Osteoblast (primary cell): ENCODE data around the gene FAM117A. TPM values are rescaled to one million over a fixed set of nuclear protein-coding genes. Genes with fewer than 3 reads are reported as not detected.

Experiments used
- DNase-seq: peaks from one replicate; pipeline ENCODE4 v3.0.0; 2011; ENCODE audit warnings: low spot score, mixed read lengths; ENCODE audit not compliant: insufficient read length; ENCODE audit errors: missing footprints
- H2AFZ ChIP-seq: 2 replicates; pipeline ENCODE4 v1.6.0; 2011; ENCODE audit warnings: mild to moderate bottlenecking, low read length
- H3K27ac ChIP-seq: 2 replicates; pipeline ENCODE4 v1.5.1; 2011; ENCODE audit warnings: mild to moderate bottlenecking, low read depth, low read length, moderate library complexity
- H3K27me3 ChIP-seq: 2 replicates; pipeline ENCODE4 v1.6.0; 2012; ENCODE audit warnings: mild to moderate bottlenecking, control low read depth, inconsistent platforms, low read length, moderate library complexity; ENCODE audit not compliant: insufficient read depth
- H3K36me3 ChIP-seq: 2 replicates; pipeline ENCODE4 v1.5.1; 2011; ENCODE audit warnings: mild to moderate bottlenecking, low read length, control low read depth, moderate library complexity; ENCODE audit not compliant: insufficient read depth
- H3K4me1 ChIP-seq: 2 replicates; pipeline ENCODE4 v1.5.1; 2011; ENCODE audit warnings: mild to moderate bottlenecking, low read length, control low read depth, moderate library complexity; ENCODE audit not compliant: insufficient read depth
- H3K4me2 ChIP-seq: 2 replicates; pipeline ENCODE4 v1.6.0; 2011; ENCODE audit warnings: mild to moderate bottlenecking, low read length; ENCODE audit not compliant: insufficient read depth
- H3K4me3 ChIP-seq: fragments of 200-600 bp; sonication (generic); 3 replicates; pipeline ENCODE4 v1.5.1; 2012; ENCODE audit warnings: mild to moderate bottlenecking, low read length, inconsistent platforms; ENCODE audit not compliant: insufficient read depth
- H3K79me2 ChIP-seq: 2 replicates; pipeline ENCODE4 v1.6.0; 2012; ENCODE audit warnings: mild to moderate bottlenecking, low read length, control low read depth, inconsistent platforms; ENCODE audit not compliant: insufficient read depth
- H3K9me3 ChIP-seq: 2 replicates; pipeline ENCODE4 v1.5.1; 2011; ENCODE audit warnings: low read depth, low read length, control low read depth
- H4K20me1 ChIP-seq: 2 replicates; pipeline ENCODE4 v1.6.0; 2012; ENCODE audit warnings: mild to moderate bottlenecking, low read length, control low read depth; ENCODE audit not compliant: insufficient read depth
- total RNA-seq: library from RNA; depleted of rRNA; stranded (reverse); fragments of >200 nt; gene quantifications from 2 replicates; pipeline ENCODE4 v1.2.3, GENCODE V29; 2012
- TF ChIP-seq, protein P1 (sequence below): IDR thresholded peaks from 2 replicates; pipeline ENCODE4 v1.5.1; 2011; ENCODE audit warnings: mild to moderate bottlenecking, low read depth, low read length, moderate library complexity; ENCODE audit errors: extremely low read depth

Gene FAM117A
- total RNA-seq, 1 donor: 8.7 TPM

DNA sequence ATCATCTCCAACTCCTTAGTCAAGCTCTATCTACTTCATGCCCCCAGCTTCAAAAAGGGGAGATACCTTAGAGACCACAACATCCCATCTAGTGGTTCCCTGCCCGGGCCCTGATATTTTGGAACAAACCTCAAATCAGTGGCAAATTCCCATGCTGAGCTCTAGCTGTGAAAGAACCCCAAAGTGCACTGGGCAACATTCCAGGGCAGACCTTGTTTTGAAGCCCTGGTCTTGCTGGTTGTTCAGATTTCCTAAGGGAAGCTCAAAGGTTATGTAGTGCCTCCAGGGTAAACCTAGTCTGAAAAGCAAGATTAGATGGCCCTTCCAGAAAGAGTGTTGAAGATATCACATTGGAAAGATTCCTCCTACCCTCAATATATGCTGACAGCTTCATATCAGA is 16.3 kb downstream of the FAM117A start:
- Histone ChIP-seq H3K79me2 (no peaks in the 10 kb centered on the region), H3K27ac (no peak overlapping the region), H3K36me3 (no peaks in the 10 kb centered on the region), H3K27me3 (no peaks in the 10 kb centered on the region), H3K4me2 (no peak overlapping the region), H3K9me3 (no peaks in the 10 kb centered on the region), H3K4me1 (peaks cover under 1% of the 10 kb centered on the region), H2AFZ (no peak overlapping the region), H4K20me1 (peaks cover 7% of the 10 kb centered on the region), H3K4me3 (no peak overlapping the region)
- TF ChIP-seq, protein P1, sequence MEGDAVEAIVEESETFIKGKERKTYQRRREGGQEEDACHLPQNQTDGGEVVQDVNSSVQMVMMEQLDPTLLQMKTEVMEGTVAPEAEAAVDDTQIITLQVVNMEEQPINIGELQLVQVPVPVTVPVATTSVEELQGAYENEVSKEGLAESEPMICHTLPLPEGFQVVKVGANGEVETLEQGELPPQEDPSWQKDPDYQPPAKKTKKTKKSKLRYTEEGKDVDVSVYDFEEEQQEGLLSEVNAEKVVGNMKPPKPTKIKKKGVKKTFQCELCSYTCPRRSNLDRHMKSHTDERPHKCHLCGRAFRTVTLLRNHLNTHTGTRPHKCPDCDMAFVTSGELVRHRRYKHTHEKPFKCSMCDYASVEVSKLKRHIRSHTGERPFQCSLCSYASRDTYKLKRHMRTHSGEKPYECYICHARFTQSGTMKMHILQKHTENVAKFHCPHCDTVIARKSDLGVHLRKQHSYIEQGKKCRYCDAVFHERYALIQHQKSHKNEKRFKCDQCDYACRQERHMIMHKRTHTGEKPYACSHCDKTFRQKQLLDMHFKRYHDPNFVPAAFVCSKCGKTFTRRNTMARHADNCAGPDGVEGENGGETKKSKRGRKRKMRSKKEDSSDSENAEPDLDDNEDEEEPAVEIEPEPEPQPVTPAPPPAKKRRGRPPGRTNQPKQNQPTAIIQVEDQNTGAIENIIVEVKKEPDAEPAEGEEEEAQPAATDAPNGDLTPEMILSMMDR: no peak
- DNase-seq: no peak

DNA sequence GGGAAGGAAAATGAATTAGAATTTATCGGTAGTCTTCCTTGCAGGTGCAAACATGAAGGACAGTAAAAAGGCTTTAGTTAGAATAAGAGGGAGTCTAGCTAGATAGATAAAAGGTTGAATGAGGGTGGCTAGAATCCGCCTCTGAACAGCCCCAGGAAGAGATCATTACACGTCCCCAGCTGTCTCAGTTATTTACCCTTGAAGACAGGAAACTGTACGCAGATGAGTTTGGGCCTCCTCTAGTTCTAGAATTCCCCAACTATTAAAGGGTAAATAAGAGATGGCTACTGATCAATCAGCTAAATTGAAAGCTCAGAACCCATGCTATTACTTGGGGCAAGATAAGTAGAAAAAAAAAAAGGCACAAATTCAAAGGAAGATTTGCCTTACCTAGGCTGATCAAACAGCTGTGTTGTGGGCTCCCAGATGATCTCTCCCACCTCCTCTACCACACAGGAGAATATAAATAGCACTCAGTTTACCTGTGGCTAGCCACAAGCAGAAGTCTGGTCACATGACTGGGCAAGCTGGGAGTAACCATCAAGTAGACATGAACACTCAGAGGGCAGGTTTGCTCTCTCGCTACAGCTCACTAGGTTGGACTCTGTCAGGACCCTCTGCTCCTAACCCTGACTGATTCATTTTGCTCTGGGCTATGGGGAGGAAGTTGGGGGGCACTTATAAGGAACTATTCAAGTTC is 17.0 kb downstream of the FAM117A start:
- no peaks in the 10 kb centered on the region for H3K27me3 ChIP-seq
- no peaks in the 10 kb centered on the region for H3K79me2 ChIP-seq

DNA sequence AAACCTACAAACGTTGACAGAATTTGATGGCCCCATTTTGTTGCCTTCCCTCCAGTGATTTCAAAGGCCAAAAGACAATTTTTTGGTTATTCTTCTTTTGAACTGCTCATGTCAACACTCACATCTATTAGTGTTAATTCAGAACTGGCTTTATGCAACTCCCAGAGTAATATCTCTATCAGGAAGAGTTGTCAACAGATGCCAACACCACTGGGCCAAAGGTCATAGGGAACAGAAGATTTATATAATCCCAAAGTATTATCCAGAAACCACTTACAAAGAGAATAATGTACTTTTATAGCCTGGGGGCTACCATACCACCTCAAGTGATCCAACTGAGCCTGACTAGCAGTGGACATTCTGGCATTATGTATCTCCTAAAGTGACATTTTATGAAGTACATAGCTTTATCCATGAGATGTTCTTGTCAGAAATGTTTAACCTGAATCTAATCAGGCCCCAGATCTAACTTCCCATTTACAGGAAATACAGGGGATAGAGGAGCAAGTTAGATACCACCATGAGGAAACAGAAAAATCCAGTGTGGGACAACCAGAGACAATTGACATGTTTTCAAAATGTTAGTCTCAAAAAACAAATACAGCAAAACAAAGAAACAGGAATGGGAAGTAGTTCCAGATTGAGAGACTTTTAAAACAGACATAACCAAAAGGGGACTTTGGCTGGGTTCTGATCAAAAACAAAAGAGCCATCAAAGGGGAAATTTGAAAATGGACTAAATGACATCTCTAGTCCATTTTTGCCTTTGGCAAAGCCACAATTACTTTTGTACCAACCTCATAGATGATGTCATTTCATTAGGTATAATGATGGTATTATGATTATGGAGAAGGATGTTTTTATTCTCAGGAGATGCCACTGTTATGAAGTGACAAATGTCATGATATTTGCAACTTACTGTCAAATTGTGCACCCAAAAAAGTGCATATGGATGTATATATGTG is 18.5 kb downstream of the FAM117A start:
- Histone ChIP-seq H2AFZ (no peak overlapping the region), H3K27ac (no peak overlapping the region), H4K20me1 (peaks cover 11% of the 10 kb centered on the region), H3K4me3 (no peak overlapping the region), H3K4me1 (peaks cover 21% of the 10 kb centered on the region), H3K9me3 (no peaks in the 10 kb centered on the region), H3K4me2 (no peak overlapping the region), H3K79me2 (no peaks in the 10 kb centered on the region), H3K36me3 (no peaks in the 10 kb centered on the region), H3K27me3 (no peaks in the 10 kb centered on the region)
- TF ChIP-seq, protein P1: no peak
- DNase-seq: no peak

More for the DNA sequence above, 17.0 kb downstream of the FAM117A start:
- TF ChIP-seq, protein P1: no peak
- Histone ChIP-seq H3K27ac (no peak overlapping the region), H3K4me1 (peaks cover 8% of the 10 kb centered on the region), H3K9me3 (no peaks in the 10 kb centered on the region), H4K20me1 (peaks cover 7% of the 10 kb centered on the region), H3K4me2 (no peak overlapping the region), H3K4me3 (no peak overlapping the region), H3K36me3 (no peaks in the 10 kb centered on the region), H2AFZ (no peak overlapping the region)
- DNase-seq: no peak

DNA sequence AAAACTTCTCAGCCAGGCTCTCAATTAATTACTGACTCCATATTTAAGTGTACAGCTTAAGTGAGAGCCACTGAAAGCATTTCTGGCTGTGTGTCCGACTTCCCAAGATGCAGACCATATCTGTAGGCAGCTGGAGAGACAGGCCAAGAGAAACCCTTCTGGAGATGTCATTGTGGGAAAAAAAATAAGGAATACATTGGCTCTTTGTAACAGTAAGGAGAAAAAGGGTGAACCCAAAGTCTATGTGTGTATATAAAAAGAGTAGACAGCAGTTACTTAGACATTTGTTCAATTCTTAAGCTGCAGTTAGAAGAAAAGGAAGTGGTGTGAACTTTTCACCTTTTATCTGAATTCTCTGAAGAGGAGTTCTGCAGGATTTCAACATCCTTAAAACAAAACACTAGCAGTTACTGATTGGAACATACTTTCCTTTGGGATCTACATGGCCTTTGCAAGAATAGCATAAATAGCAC is 21.7 kb downstream of the FAM117A start:
- H3K27ac ChIP-seq: no peak overlapping the region
- no peaks in the 10 kb centered on the region for H3K27me3 ChIP-seq
- no peak overlapping the region for H2AFZ ChIP-seq
- peaks cover 13% of the 10 kb centered on the region for H4K20me1 ChIP-seq
- H3K79me2 ChIP-seq: no peaks in the 10 kb centered on the region
- no peaks in the 10 kb centered on the region for H3K36me3 ChIP-seq
- no peak for DNase-seq
- H3K4me3 ChIP-seq: no peak overlapping the region
- peak overlapping the region; percentile 58 for H3K4me2 ChIP-seq
- no peaks in the 10 kb centered on the region for H3K9me3 ChIP-seq
- peaks cover 21% of the 10 kb centered on the region for H3K4me1 ChIP-seq
- TF ChIP-seq, protein P1: no peak
